Mammary epithelial cell (primary cell): ENCODE measurements around the gene ABL1.

Experiments
- EZH2 ChIP-seq: IDR thresholded peaks from 2 replicates; pipeline ENCODE4 v1.6.1; 2012; ENCODE audit warnings: low read length, inconsistent platforms, borderline replicate concordance
- TF ChIP-seq, protein P1 (sequence below), 2 donors: IDR thresholded peaks in 1 of 2; conservative IDR thresholded peaks in 1 of 2; 2 replicates each; pipeline ENCODE4 v1.5.1; 2011 to 2012; ENCODE audit warnings: inconsistent platforms in 2 of 2, low read length in 2 of 2, mild to moderate bottlenecking in 2 of 2, control low read depth in 1 of 2, low read depth in 1 of 2; ENCODE audit not compliant: insufficient read depth in 1 of 2; ENCODE audit errors: extremely low read depth in 1 of 2

DNA sequence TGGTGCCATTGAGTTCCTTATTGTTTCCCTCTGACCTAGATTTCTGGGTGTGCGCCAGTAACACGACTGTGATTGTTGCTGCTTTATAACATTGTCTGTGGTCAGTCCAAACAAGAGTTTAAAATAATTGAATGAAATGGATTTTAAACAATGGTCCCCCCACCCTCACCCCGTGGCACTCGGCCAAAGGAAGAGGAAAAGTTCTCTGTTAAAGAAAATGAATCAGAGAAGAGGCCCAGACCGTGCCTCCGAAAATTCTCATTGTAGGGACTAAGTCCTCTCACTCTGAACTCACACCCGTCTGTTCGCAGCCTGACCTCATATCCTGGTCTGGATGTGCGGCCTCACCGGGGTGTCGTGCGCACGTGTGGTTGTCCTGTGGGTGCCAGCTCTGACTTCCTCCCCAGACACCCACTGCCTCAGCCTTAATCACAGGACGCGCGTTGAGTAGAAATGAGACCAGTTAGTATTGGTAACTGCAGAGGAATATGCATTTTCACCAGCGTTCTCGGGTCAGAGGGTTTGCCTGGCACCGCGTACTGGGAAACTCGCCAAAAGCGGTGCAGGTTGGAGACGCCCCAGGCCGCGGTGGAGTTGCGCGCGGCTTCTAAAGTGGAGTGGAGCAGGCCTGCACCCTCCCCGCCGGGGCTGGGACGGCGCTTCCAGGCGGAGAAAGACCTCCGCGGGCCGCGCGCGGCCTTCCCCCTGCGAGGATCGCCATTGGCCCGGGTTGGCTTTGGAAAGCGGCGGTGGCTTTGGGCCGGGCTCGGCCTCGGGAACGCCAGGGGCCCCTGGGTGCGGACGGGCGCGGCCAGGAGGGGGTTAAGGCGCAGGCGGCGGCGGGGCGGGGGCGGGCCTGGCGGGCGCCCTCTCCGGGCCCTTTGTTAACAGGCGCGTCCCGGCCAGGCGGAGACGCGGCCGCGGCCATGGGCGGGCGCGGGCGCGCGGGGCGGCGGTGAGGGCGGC lies at the start of gene ABL1:
- TF ChIP-seq, protein P1, sequence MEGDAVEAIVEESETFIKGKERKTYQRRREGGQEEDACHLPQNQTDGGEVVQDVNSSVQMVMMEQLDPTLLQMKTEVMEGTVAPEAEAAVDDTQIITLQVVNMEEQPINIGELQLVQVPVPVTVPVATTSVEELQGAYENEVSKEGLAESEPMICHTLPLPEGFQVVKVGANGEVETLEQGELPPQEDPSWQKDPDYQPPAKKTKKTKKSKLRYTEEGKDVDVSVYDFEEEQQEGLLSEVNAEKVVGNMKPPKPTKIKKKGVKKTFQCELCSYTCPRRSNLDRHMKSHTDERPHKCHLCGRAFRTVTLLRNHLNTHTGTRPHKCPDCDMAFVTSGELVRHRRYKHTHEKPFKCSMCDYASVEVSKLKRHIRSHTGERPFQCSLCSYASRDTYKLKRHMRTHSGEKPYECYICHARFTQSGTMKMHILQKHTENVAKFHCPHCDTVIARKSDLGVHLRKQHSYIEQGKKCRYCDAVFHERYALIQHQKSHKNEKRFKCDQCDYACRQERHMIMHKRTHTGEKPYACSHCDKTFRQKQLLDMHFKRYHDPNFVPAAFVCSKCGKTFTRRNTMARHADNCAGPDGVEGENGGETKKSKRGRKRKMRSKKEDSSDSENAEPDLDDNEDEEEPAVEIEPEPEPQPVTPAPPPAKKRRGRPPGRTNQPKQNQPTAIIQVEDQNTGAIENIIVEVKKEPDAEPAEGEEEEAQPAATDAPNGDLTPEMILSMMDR (conservative IDR thresholded peaks at IDR 0.05 in 1 of 2, IDR thresholded peaks at IDR 0.05 in 1 of 2; ENCODE audit: extremely low read depth in 1 of 2, insufficient read depth in 1 of 2, low read depth in 1 of 2, low read length in 2 of 2), result no peak
- TF ChIP-seq EZH2, result no peak
